CD4-positive, alpha-beta T cell (primary cell): ENCODE measurements around the gene P3R3URF. TPM values are rescaled to one million over a fixed set of nuclear protein-coding genes. Genes with fewer than 3 reads are reported as not detected.

Experiments used
- ATAC-seq: fragments of 200-7000 bp; cut with Tn5 transposase; one replicate; pipeline ENCODE4 v1.10.0; 2022; ENCODE audit warnings: mild to moderate bottlenecking; ENCODE audit not compliant: poor library complexity
- CTCF ChIA-PET: fragments of 350-600 bp; sonication (Branson Sonifier 250); formaldehyde crosslinking; loops from one replicate; lab custom pipeline; 2021; ENCODE audit warnings: antibody characterized with exemption, inconsistent platforms; lab: Charles Lee
- POLR2A ChIA-PET: fragments of 350-600 bp; sonication (Branson Sonifier 250); formaldehyde crosslinking; loops from one replicate; lab custom pipeline; 2021; ENCODE audit warnings: antibody characterized with exemption, inconsistent platforms; lab: Charles Lee
- DNase-seq, 14 experiments: peaks; one replicate each; pipeline ENCODE4 v3.0.0-alpha.2; 2013 to 2020; ENCODE audit warnings: mixed read lengths in 2 of 14
- H3K27ac ChIP-seq, 2 donors: one replicate each; pipeline versions ENCODE4 v1.5.1 to v1.7.0; 2013; ENCODE audit warnings: low read length in 2 of 2, low read depth in 1 of 2, mild to moderate bottlenecking in 1 of 2
- H3K27me3 ChIP-seq, 2 experiments: 1 replicate in 1 of 2; 2 replicates in 1 of 2; pipeline versions ENCODE4 v1.6.1 to v1.7.0; 2013; ENCODE audit warnings: low read length in 2 of 2, control low read depth in 1 of 2, mild to moderate bottlenecking in 1 of 2, moderate library complexity in 1 of 2; ENCODE audit not compliant: insufficient read depth in 2 of 2, control insufficient read depth in 1 of 2
- H3K36me3 ChIP-seq: one replicate; pipeline ENCODE4 v1.6.1; 2013; ENCODE audit warnings: low read length, control low read depth; ENCODE audit not compliant: insufficient read depth
- H3K4me1 ChIP-seq: one replicate; pipeline ENCODE4 v1.6.1; 2013; ENCODE audit warnings: low read length, control low read depth; ENCODE audit not compliant: insufficient read depth
- H3K4me3 ChIP-seq: one replicate; pipeline ENCODE4 v1.5.1; 2013; ENCODE audit warnings: mild to moderate bottlenecking, low read length, moderate library complexity
- H3K9me3 ChIP-seq, 2 experiments: 1 replicate in 1 of 2; 2 replicates in 1 of 2; pipeline versions ENCODE4 v1.6.1 to v1.7.0; 2013; ENCODE audit warnings: low read length in 2 of 2, mild to moderate bottlenecking in 2 of 2, control low read depth in 1 of 2, moderate library complexity in 1 of 2; ENCODE audit not compliant: control insufficient read depth in 1 of 2, insufficient read depth in 1 of 2
- H3K27ac Mint-ChIP-seq: one replicate; pipeline ENCODE4 v1.8.0; 2020; ENCODE audit warnings: mixed read lengths
- H3K27me3 Mint-ChIP-seq: one replicate; pipeline ENCODE4 v1.8.0; 2021; ENCODE audit warnings: mixed read lengths
- H3K36me3 Mint-ChIP-seq: one replicate; pipeline ENCODE4 v1.8.0; 2021; ENCODE audit warnings: low read depth, mixed read lengths
- H3K4me1 Mint-ChIP-seq: one replicate; pipeline ENCODE4 v1.8.0; 2021; ENCODE audit warnings: low read depth, mixed read lengths
- H3K4me3 Mint-ChIP-seq: one replicate; pipeline ENCODE4 v1.8.0; 2020; ENCODE audit warnings: mild to moderate bottlenecking, mixed read lengths
- H3K9me3 Mint-ChIP-seq: one replicate; pipeline ENCODE4 v1.8.0; 2020; ENCODE audit warnings: mixed read lengths
- CTCF ChIP-seq: fragments of 200-600 bp; IDR thresholded peaks from one replicate; pipeline ENCODE4 v1.8.0; 2022; ENCODE audit warnings: antibody characterized with exemption, mild to moderate bottlenecking
- intact Hi-C, 2 experiments: fragments of 100-400 bp; cut with DNase I in 1 of 2; cut with micrococcal nuclease in 1 of 2; formaldehyde crosslinking; loops; one replicate each; pipeline versions ENCODE4 v1.15.1 to v1.9.0; 2023 to 2025; cut with DNase I, micrococcal nuclease
- total RNA-seq, 174 experiments: library from RNA in 2 of 174; stranded (reverse) in 2 of 174; gene quantifications; one replicate each; pipeline ENCODE4 v1.2.3 and lab custom pipeline; 2021 to 2026

P3R3URF gene
- total RNA-seq, 2 experiments from 2014 or later, result not detected

DNA sequence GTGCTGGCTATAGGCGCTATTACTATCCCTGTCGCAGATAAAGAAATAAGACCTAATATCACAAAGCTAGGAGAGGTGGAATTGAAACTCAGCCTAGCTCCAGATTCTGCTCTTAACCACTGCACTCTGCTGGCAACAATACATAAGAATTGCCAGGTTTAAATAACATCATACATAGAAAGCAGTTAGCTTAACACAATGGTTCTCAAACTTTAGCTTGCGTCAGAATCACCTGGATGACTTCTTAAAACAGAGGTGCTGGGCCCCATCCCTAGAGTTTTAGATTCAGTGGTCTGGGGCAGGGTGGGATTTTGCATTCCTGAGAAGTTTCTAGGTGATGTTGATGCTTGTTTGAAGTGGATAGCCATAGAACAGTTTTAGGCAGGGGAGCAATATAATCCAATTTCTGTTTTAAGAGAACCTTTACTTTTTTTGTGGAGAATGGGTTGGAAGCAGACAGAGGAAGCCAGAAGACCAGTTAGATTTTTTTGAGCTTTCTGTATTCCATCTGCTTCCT is 23.0 kb upstream of the P3R3URF start:
- intact Hi-C loops, result loop anchor here in 1 of 2 experiments (2.0 to 10.0 kb wide), 4 partner anchors 66 to 1844 kb away; partner anchors contain the start of genes ERI3, LRRC41, PIK3R3 and UQCRH
- Mint-ChIP-seq H3K4me1 (peaks cover 44% of the 10 kb centered on the region), H3K4me3 (peak overlapping the region; percentile 87), H3K9me3 (no peaks in the 10 kb centered on the region), H3K27me3 (no peaks in the 10 kb centered on the region), H3K27ac (peak overlapping the region; percentile 71), H3K36me3 (peaks cover 22% of the 10 kb centered on the region)
- TF ChIP-seq CTCF, result no peak
- CTCF ChIA-PET, result interaction anchor here (1.1 to 2.3 kb wide), 2 partner anchors 24 to 148 kb away, joined by 3 to 12 read pairs; no protein-coding TSS in a partner anchor
- Histone ChIP-seq H3K4me1 (peaks cover 41% of the 10 kb centered on the region), H3K27ac (no peak overlapping the region), H3K9me3 (no peaks in the 10 kb centered on the region), H3K36me3 (peaks cover 14% of the 10 kb centered on the region), H3K4me3 (no peak overlapping the region), H3K27me3 (no peaks in the 10 kb centered on the region)
- ATAC-seq, result no peak
- POLR2A ChIA-PET, result interaction anchor here (0.6 to 1.9 kb wide), 2 partner anchors 33 to 290 kb away, joined by 3 to 10 read pairs; no protein-coding TSS in a partner anchor
- no peak for DNase-seq

GRCh38 chr1:46197964-46198811 is 21.9 kb upstream of the P3R3URF start, which contains the start of gene POMGNT1:
TSS of gene POMGNT1 (minus strand) at chr1:46198434. CDS start at chr1:46197821, 613 bp downstream.
- ChIA-PET CTCF (interaction anchor here (2.3 kb wide), 1 partner anchor 25 kb away, joined by 12 read pairs; no protein-coding TSS in a partner anchor), POLR2A (interaction anchor here (0.6 to 1.9 kb wide), 4 partner anchors 10 to 511 kb away, joined by 3 to 10 read pairs (median 4); no protein-coding TSS in a partner anchor)
- H3K4me3 Mint-ChIP-seq, result peak within 1 kb of the TSS; percentile 87
- peak within 1 kb of the TSS in 1 of 2 donors; percentile 37 for H3K27ac ChIP-seq
- peaks cover 32% of the 10 kb centered on the region for H3K36me3 Mint-ChIP-seq
- no peaks in the 10 kb centered on the region for H3K9me3 ChIP-seq
- intact Hi-C loops, result loop anchor here in 1 of 2 experiments (1.0 to 10.0 kb wide), 5 partner anchors 48 to 1843 kb away; partner anchors contain the start of genes ERI3, LRRC41, PIK3R3 and UQCRH
- H3K4me1 Mint-ChIP-seq, result peaks cover 36% of the 10 kb centered on the region
- H3K27ac Mint-ChIP-seq, result peak within 1 kb of the TSS; percentile 71
- H3K4me3 ChIP-seq, result peak within 1 kb of the TSS; percentile 81
- H3K4me1 ChIP-seq, result peaks cover 34% of the 10 kb centered on the region
- TF ChIP-seq CTCF, result no peak
- H3K27me3 Mint-ChIP-seq, result no peaks in the 10 kb centered on the region
- no peaks in the 10 kb centered on the region for H3K9me3 Mint-ChIP-seq
- ATAC-seq (peak; percentile 92), DNase-seq (peak; percentile 53 to 90 (median 72))
- no peaks in the 10 kb centered on the region for H3K27me3 ChIP-seq
- H3K36me3 ChIP-seq, result peaks cover 25% of the 10 kb centered on the region

DNA sequence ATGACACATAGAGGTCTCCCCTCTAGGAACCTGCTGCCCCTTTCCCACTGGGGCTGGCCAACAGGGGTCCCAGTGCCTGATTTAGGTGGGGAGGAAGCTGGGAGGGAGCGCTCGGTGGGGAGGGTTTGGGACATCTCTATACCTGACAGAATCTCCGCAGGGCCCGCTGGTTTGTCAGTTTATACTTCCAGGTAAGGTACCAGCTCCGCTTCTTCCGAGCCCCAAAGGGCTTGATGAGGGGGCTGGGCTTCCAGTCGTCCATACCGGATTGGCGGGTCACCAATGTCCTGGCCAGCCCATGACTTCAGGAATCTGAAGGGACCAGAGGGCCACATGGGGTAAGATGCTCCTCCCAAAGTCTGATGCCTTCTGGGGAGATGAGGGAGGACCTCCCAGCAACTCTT is 21.3 kb upstream of the P3R3URF start:
- peak overlapping the region; percentile 86 for H3K4me3 Mint-ChIP-seq
- peaks cover 37% of the 10 kb centered on the region for H3K36me3 Mint-ChIP-seq
- H3K9me3 Mint-ChIP-seq, result no peaks in the 10 kb centered on the region
- POLR2A ChIA-PET, result interaction anchor here (0.6 to 1.9 kb wide), 4 partner anchors 31 to 510 kb away, joined by 3 to 10 read pairs (median 3); no protein-coding TSS in a partner anchor
- Histone ChIP-seq H3K27ac (peak overlapping the region in 1 of 2 donors; percentile 37), H3K4me1 (peaks cover 28% of the 10 kb centered on the region), H3K4me3 (peak overlapping the region; percentile 81), H3K27me3 (no peaks in the 10 kb centered on the region), H3K36me3 (peaks cover 31% of the 10 kb centered on the region), H3K9me3 (no peaks in the 10 kb centered on the region)
- CTCF ChIA-PET, result interaction anchor here (0.6 kb wide), 1 partner anchor 302 kb away, joined by 3 read pairs; no protein-coding TSS in a partner anchor
- DNase-seq, result no peak
- no peaks in the 10 kb centered on the region for H3K27me3 Mint-ChIP-seq
- no peak for ATAC-seq
- H3K4me1 Mint-ChIP-seq, result peaks cover 30% of the 10 kb centered on the region
- TF ChIP-seq CTCF, result no peak
- peak overlapping the region; percentile 39 for H3K27ac Mint-ChIP-seq
- intact Hi-C loops, result loop anchor here in 1 of 2 experiments (5.0 to 10.0 kb wide), 3 partner anchors 105 to 1843 kb away; partner anchors contain the start of genes ERI3, LRRC41 and UQCRH
